Activated T-cell treated with anti-CD3 and anti-CD28 coated beads for 1 hour (primary cell): ENCODE results near the gene TNFAIP8L2.
"Not testable (repeated sequence)": the region's sequence is repeated elsewhere in the genome, so short reads cannot be mapped to it uniquely, and the experiment has no call there.

Source experiments
- DNase-seq: peaks from one replicate; pipeline ENCODE4 v3.0.0-alpha.2; 2020; ENCODE audit warnings: low read depth

The TNFAIP8L2 gene

GRCh38 chr1:151189637-151190445, 33.4 kb downstream of the TNFAIP8L2 start, which contains the start of gene VPS72:
Gene VPS72 (minus strand): TSS chr1:151190197. CDS start chr1:151190121, 76 bp downstream.
- DNase-seq = peak; percentile 76

GRCh38 chr1:151192047-151192446, 35.6 kb downstream of the TNFAIP8L2 start:
- DNase-seq = no peak

GRCh38 chr1:151193304-151193703, 36.9 kb downstream of the TNFAIP8L2 start:
- no peak for DNase-seq

GRCh38 chr1:151193856-151194255, 37.4 kb downstream of the TNFAIP8L2 start:
- DNase-seq = no peak

GRCh38 chr1:151194894-151195594, 38.6 kb downstream of the TNFAIP8L2 start:
- not testable (repeated sequence) for DNase-seq

- DNase-seq = peak; percentile 25
These were observed 39.9 kb downstream of the TNFAIP8L2 start for GRCh38 chr1:151196292-151196800.

- no peak for DNase-seq
These were observed 41.4 kb downstream of the TNFAIP8L2 start for GRCh38 chr1:151197863-151198253.

GRCh38 chr1:151198254-151199127, 42.0 kb downstream of the TNFAIP8L2 start, which contains the start of gene PIP5K1A:
Gene PIP5K1A (plus strand): TSS chr1:151198552. CDS start chr1:151198997, 445 bp downstream.
- DNase-seq = peak; percentile 100

GRCh38 chr1:151199873-151200581, 43.6 kb downstream of the TNFAIP8L2 start:
- no peak for DNase-seq

- not testable (repeated sequence) for DNase-seq
These were observed 49.0 kb downstream of the TNFAIP8L2 start for GRCh38 chr1:151205381-151205965.
